ENCODE data around the gene HRH1.

Gene HRH1

GRCh38 chr3:11235385-11235784 lies 81.1 kb downstream of the HRH1 start:
- TF ChIP-seq CTCF (IDR thresholded peaks at IDR 0.05) (no peak), ZFX (IDR thresholded peaks at IDR 0.05; ENCODE audit: borderline replicate concordance) (no peak)

GRCh38 chr3:11236588-11237461 lies 82.5 kb downstream of the HRH1 start:
- TF ChIP-seq CTCF (IDR thresholded peaks at IDR 0.05) = peak; percentile 94
- TF ChIP-seq ZFX (IDR thresholded peaks at IDR 0.05; ENCODE audit: borderline replicate concordance) = no peak
- H3K27ac ChIP-seq = no peak overlapping the region

More at GRCh38 chr3:11235385-11235784, 81.1 kb downstream of the HRH1 start:
- H3K27ac ChIP-seq = no peak overlapping the region

GRCh38 chr3:11238060-11238459 lies 83.8 kb downstream of the HRH1 start:
- no peak for TF ChIP-seq ZFX (IDR thresholded peaks at IDR 0.05; ENCODE audit: borderline replicate concordance)
- no peak for TF ChIP-seq CTCF (IDR thresholded peaks at IDR 0.05)
- no peak overlapping the region for H3K27ac ChIP-seq

GRCh38 chr3:11238880-11239279 lies 84.6 kb downstream of the HRH1 start:
- no peak for TF ChIP-seq CTCF (IDR thresholded peaks at IDR 0.05)
- TF ChIP-seq ZFX (IDR thresholded peaks at IDR 0.05; ENCODE audit: borderline replicate concordance) = no peak
- no peak overlapping the region for H3K27ac ChIP-seq

- no peak for TF ChIP-seq ZFX (IDR thresholded peaks at IDR 0.05; ENCODE audit: borderline replicate concordance)
- no peak for TF ChIP-seq CTCF (IDR thresholded peaks at IDR 0.05)
- H3K27ac ChIP-seq = no peak overlapping the region
Measured at GRCh38 chr3:11239796-11240195, 85.5 kb downstream of the HRH1 start.

GRCh38 chr3:11240496-11240895 lies 86.2 kb downstream of the HRH1 start:
- no peak overlapping the region for H3K27ac ChIP-seq
- TF ChIP-seq ZFX (IDR thresholded peaks at IDR 0.05; ENCODE audit: borderline replicate concordance) (no peak), CTCF (IDR thresholded peaks at IDR 0.05) (no peak)

- H3K27ac ChIP-seq = no peak overlapping the region
- TF ChIP-seq CTCF (IDR thresholded peaks at IDR 0.05) (no peak), ZFX (IDR thresholded peaks at IDR 0.05; ENCODE audit: borderline replicate concordance) (no peak)
Measured at GRCh38 chr3:11244121-11244677, 89.9 kb downstream of the HRH1 start.
